Keratinocyte (primary cell): Measurements from ENCODE around the gene RGMA.

Experiments
- EZH2 ChIP-seq: IDR thresholded peaks from one replicate; pipeline ENCODE4 v1.6.1; 2012; ENCODE audit warnings: inconsistent platforms, mild to moderate bottlenecking, low read length, moderate library complexity
- TF ChIP-seq, protein P1 (sequence below), 3 experiments: IDR thresholded peaks in 1 of 3; conservative IDR thresholded peaks in 1 of 3; optimal IDR thresholded peaks in 1 of 3; 2 replicates in 2 of 3; 3 replicates in 1 of 3; pipeline versions ENCODE3 to v1.5.1; 2011; ENCODE audit warnings: low read length in 3 of 3, mild to moderate bottlenecking in 3 of 3, moderate library complexity in 2 of 3, control low read depth in 1 of 3, inconsistent platforms in 1 of 3; ENCODE audit not compliant: insufficient read depth in 2 of 3; ENCODE audit errors: extremely low read depth in 1 of 3

DNA sequence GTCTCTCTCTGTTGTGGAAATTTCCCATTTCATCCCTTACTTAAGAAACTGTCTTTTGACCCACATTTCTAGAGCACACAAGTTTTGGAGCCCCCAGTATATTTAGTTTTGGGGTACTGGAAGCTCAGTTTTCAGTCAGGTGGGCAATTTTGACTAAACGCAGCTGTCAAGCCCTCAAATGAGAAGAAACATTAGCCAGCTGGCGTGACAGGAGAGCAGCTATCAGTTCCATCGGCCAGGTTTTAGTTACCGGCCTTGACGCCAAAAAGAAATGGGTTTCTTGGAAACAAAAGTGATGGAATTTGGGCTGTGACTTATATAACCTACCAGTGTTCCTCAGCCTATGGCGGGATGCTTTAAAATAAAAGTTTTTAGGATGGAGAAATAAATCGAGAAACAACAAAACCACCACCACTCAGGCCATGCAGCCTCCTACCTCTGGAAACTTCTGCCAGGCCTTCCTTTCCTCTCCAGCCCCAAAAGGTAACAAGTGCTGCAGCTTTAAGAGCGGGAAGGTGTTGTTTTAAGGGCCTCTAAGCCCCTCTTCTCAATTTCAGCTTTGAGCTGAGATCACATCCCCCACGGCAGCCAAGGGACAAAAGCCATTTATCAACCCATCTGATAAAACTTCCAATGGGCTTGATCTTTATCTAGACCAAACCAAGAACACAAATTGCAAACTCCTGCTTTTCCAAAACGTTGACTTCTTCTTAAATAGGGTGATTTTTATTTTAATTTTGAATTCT is 18.3 kb downstream of the RGMA start:
- TF ChIP-seq, protein P1, sequence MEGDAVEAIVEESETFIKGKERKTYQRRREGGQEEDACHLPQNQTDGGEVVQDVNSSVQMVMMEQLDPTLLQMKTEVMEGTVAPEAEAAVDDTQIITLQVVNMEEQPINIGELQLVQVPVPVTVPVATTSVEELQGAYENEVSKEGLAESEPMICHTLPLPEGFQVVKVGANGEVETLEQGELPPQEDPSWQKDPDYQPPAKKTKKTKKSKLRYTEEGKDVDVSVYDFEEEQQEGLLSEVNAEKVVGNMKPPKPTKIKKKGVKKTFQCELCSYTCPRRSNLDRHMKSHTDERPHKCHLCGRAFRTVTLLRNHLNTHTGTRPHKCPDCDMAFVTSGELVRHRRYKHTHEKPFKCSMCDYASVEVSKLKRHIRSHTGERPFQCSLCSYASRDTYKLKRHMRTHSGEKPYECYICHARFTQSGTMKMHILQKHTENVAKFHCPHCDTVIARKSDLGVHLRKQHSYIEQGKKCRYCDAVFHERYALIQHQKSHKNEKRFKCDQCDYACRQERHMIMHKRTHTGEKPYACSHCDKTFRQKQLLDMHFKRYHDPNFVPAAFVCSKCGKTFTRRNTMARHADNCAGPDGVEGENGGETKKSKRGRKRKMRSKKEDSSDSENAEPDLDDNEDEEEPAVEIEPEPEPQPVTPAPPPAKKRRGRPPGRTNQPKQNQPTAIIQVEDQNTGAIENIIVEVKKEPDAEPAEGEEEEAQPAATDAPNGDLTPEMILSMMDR (optimal IDR thresholded peaks at IDR 0.05 in 1 of 3, IDR thresholded peaks at IDR 0.05 in 1 of 3, conservative IDR thresholded peaks at IDR 0.05 in 1 of 3; ENCODE audit: extremely low read depth in 1 of 3, insufficient read depth in 2 of 3, low read length in 3 of 3), result no peak
- no peak for TF ChIP-seq EZH2
